UCSD-AML1 (cell line): Measurements from ENCODE around the gene GRIK4.
"Not testable (repeated sequence)": the region's sequence is repeated elsewhere in the genome, so short reads cannot be mapped to it uniquely, and the experiment has no call there.

Source experiments
- DNase-seq: peaks from one replicate; lab custom pipeline; 2025; ENCODE audit not compliant: unreplicated experiment; lab: John Stamatoyannopoulos, UW

The GRIK4 gene

GRCh38 chr11:120773501-120774031 is 262.0 kb downstream of the GRIK4 start:
- no peak for DNase-seq

- DNase-seq, result no peak
Observed at GRCh38 chr11:120774591-120775386, 263.2 kb downstream of the GRIK4 start.

GRCh38 chr11:120775986-120776951 is 264.7 kb downstream of the GRIK4 start:
- no peak for DNase-seq

GRCh38 chr11:120778685-120779490 is 267.3 kb downstream of the GRIK4 start:
- DNase-seq, result no peak

- no peak for DNase-seq
Observed at GRCh38 chr11:120780239-120780638, 268.7 kb downstream of the GRIK4 start.

GRCh38 chr11:120781486-120782120 is 270.1 kb downstream of the GRIK4 start:
- DNase-seq, result no peak

GRCh38 chr11:120784566-120785251 is 273.2 kb downstream of the GRIK4 start:
- DNase-seq, result no peak

- DNase-seq, result no peak
Observed at GRCh38 chr11:120785576-120785975, 274.0 kb downstream of the GRIK4 start.

- DNase-seq, result no peak
Observed at GRCh38 chr11:120786206-120786735, 274.7 kb downstream of the GRIK4 start.

- not testable (repeated sequence) for DNase-seq
Observed at GRCh38 chr11:120787224-120787623, 275.7 kb downstream of the GRIK4 start.

- DNase-seq, result no peak
Observed at GRCh38 chr11:120789391-120789790, 277.8 kb downstream of the GRIK4 start.

- no peak for DNase-seq
Observed at GRCh38 chr11:120792306-120792705, 280.8 kb downstream of the GRIK4 start.

GRCh38 chr11:120793150-120793549 is 281.6 kb downstream of the GRIK4 start:
- DNase-seq, result no peak

- no peak for DNase-seq
Observed at GRCh38 chr11:120793806-120794479, 282.4 kb downstream of the GRIK4 start.

- no peak for DNase-seq
Observed at GRCh38 chr11:120794748-120795147, 283.2 kb downstream of the GRIK4 start.

- no peak for DNase-seq
Observed at GRCh38 chr11:120795185-120795584, 283.6 kb downstream of the GRIK4 start.

GRCh38 chr11:120797143-120797542 is 285.6 kb downstream of the GRIK4 start:
- DNase-seq, result no peak

GRCh38 chr11:120798854-120799253 is 287.3 kb downstream of the GRIK4 start:
- DNase-seq, result no peak

- no peak for DNase-seq
Observed at GRCh38 chr11:120800206-120800605, 288.7 kb downstream of the GRIK4 start.
